Tibial nerve (tissue), 4 donors: ENCODE data around the gene MSRB3.

Experiments
- EP300 ChIP-seq, 2 donors: sonication (generic); formaldehyde crosslinking; IDR thresholded peaks; one replicate each; pipeline ENCODE4 v1.6.1; 2017; ENCODE audit warnings: antibody characterized with exemption in 2 of 2, mild to moderate bottlenecking in 1 of 2
- POLR2A ChIP-seq, 2 donors: fragments of 450-650 bp; IDR thresholded peaks; one replicate each; pipeline ENCODE4 v1.6.1; 2017; ENCODE audit warnings: antibody characterized with exemption in 2 of 2, mild to moderate bottlenecking in 2 of 2, moderate library complexity in 2 of 2
- TF ChIP-seq, protein P1 (sequence below), 5 experiments: fragments of 200-600 bp in 3 of 5; fragments of 450-650 bp in 2 of 5; sonication (generic) in 3 of 5; IDR thresholded peaks; one replicate each; pipeline ENCODE4 v1.5.1; 2016 to 2019; ENCODE audit warnings: antibody characterized with exemption in 5 of 5, mild to moderate bottlenecking in 3 of 5, moderate library complexity in 2 of 5

DNA sequence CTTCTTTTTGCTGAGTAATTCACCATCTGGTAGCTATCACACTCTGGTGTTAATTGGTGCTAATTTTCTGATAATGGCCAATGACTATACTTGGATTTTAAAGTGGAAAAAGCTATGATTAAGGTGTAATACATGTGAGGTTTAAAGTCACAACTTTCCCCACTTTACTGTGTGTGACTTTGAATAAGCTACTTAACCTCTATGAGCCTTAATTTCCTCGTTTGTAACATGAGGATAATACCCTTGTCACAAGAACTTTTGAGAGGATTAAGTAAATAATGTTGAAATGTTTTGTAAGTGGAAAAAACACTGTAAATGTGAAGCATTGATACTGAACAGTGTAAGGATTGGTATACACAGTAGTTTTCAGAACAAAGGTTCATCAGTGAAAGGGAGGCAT is 65.3 kb downstream of the MSRB3 start:
- TF ChIP-seq POLR2A (IDR thresholded peaks at IDR 0.05) (no peak), EP300 (IDR thresholded peaks at IDR 0.05) (no peak)
- TF ChIP-seq, protein P1, sequence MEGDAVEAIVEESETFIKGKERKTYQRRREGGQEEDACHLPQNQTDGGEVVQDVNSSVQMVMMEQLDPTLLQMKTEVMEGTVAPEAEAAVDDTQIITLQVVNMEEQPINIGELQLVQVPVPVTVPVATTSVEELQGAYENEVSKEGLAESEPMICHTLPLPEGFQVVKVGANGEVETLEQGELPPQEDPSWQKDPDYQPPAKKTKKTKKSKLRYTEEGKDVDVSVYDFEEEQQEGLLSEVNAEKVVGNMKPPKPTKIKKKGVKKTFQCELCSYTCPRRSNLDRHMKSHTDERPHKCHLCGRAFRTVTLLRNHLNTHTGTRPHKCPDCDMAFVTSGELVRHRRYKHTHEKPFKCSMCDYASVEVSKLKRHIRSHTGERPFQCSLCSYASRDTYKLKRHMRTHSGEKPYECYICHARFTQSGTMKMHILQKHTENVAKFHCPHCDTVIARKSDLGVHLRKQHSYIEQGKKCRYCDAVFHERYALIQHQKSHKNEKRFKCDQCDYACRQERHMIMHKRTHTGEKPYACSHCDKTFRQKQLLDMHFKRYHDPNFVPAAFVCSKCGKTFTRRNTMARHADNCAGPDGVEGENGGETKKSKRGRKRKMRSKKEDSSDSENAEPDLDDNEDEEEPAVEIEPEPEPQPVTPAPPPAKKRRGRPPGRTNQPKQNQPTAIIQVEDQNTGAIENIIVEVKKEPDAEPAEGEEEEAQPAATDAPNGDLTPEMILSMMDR (IDR thresholded peaks at IDR 0.05) = no peak
